Left ventricle myocardium inferior (tissue), 1 donor: ENCODE data around the gene IL17RB. TPM values are rescaled to one million over a fixed set of nuclear protein-coding genes. Genes with fewer than 3 reads are reported as not detected.

ENCODE experiments used
- DNase-seq: peaks from one replicate; pipeline ENCODE4 v3.0.0-alpha.2; 2020
- H3K27ac ChIP-seq: fragments of 200-600 bp; replicated peaks from 2 replicates; pipeline ENCODE4 v1.8.0; 2021
- H3K27me3 ChIP-seq: fragments of 200-600 bp; 2 replicates; pipeline ENCODE4 v1.8.0; 2021; ENCODE audit warnings: low read depth
- H3K36me3 ChIP-seq: fragments of 200-600 bp; 2 replicates; pipeline ENCODE4 v1.8.0; 2021
- H3K4me1 ChIP-seq: fragments of 200-600 bp; 2 replicates; pipeline ENCODE4 v1.8.0; 2021
- H3K4me3 ChIP-seq: fragments of 200-600 bp; 2 replicates; pipeline ENCODE4 v1.8.0; 2021; ENCODE audit warnings: mild to moderate bottlenecking, moderate library complexity
- H3K9me3 ChIP-seq: fragments of 200-600 bp; replicated peaks from 2 replicates; pipeline ENCODE4 v1.8.0; 2021
- CTCF ChIP-seq: fragments of 200-600 bp; IDR thresholded peaks from 2 replicates; pipeline ENCODE4 v1.8.0; 2021; ENCODE audit warnings: antibody characterized with exemption, mild to moderate bottlenecking, borderline replicate concordance
- intact Hi-C: fragments of 100-400 bp; cut with micrococcal nuclease; formaldehyde crosslinking; loops from one replicate; pipeline ENCODE4 v1.11.0; 2022
- total RNA-seq: library from RNA; stranded (reverse); fragmentation: NEBNext Ultra II Directional; extraction: Animal tissue kit (Norgen Biotek cat#: 25700); gene quantifications from one replicate; pipeline ENCODE4 v1.2.1, GENCODE V29; 2021
- donor health status: DM: no; HTN: yes; CAD: no; lungs with severe emphysema.

The IL17RB gene
- total RNA-seq, 1 donor from 2014 or later: 0.47 TPM

GRCh38 chr3:53828581-53828980 is 17.8 kb upstream of the IL17RB start:
- intact Hi-C loops: no loop called here
- no peak for TF ChIP-seq CTCF
- no peak for DNase-seq
- H3K4me1 ChIP-seq: no peaks in the 10 kb centered on the region
- H3K4me3 ChIP-seq: no peak overlapping the region
- no peak overlapping the region for H3K27ac ChIP-seq
- no peaks in the 10 kb centered on the region for H3K36me3 ChIP-seq
- H3K9me3 ChIP-seq: no peaks in the 10 kb centered on the region
- no peaks in the 10 kb centered on the region for H3K27me3 ChIP-seq

- Histone ChIP-seq H3K9me3 (no peaks in the 10 kb centered on the region), H3K4me1 (no peaks in the 10 kb centered on the region), H3K36me3 (no peaks in the 10 kb centered on the region), H3K27me3 (no peaks in the 10 kb centered on the region), H3K27ac (no peak overlapping the region), H3K4me3 (no peak overlapping the region)
- no peak for DNase-seq
- intact Hi-C loops: no loop called here
- TF ChIP-seq CTCF: no peak
These were observed 16.8 kb upstream of the IL17RB start for GRCh38 chr3:53829605-53830004.

- no peak overlapping the region for H3K27ac ChIP-seq
- no peaks in the 10 kb centered on the region for H3K36me3 ChIP-seq
- no peak overlapping the region for H3K4me3 ChIP-seq
- H3K9me3 ChIP-seq: no peaks in the 10 kb centered on the region
- DNase-seq: no peak
- intact Hi-C loops: no loop called here
- no peak for TF ChIP-seq CTCF
- no peaks in the 10 kb centered on the region for H3K27me3 ChIP-seq
- no peaks in the 10 kb centered on the region for H3K4me1 ChIP-seq
These were observed 15.4 kb upstream of the IL17RB start for GRCh38 chr3:53830944-53831343.

- Histone ChIP-seq H3K27me3 (no peaks in the 10 kb centered on the region), H3K9me3 (no peaks in the 10 kb centered on the region), H3K27ac (no peak overlapping the region), H3K4me3 (no peak overlapping the region), H3K4me1 (no peaks in the 10 kb centered on the region), H3K36me3 (no peaks in the 10 kb centered on the region)
- intact Hi-C loops: no loop called here
- TF ChIP-seq CTCF: no peak
- no peak for DNase-seq
These were observed 13.2 kb upstream of the IL17RB start for GRCh38 chr3:53833053-53833645.

GRCh38 chr3:53833700-53834099 is 12.7 kb upstream of the IL17RB start:
- Histone ChIP-seq H3K27me3 (no peaks in the 10 kb centered on the region), H3K9me3 (no peaks in the 10 kb centered on the region), H3K36me3 (no peaks in the 10 kb centered on the region), H3K27ac (no peak overlapping the region), H3K4me3 (no peak overlapping the region), H3K4me1 (no peaks in the 10 kb centered on the region)
- no peak for DNase-seq
- intact Hi-C loops: no loop called here
- no peak for TF ChIP-seq CTCF
